Adipocyte (in vitro differentiated cells): ENCODE results near the gene GID4.

ENCODE experiments used
- DNase-seq: peaks from one replicate; pipeline ENCODE4 v3.0.0-alpha.2; 2015; ENCODE audit warnings: low read depth
- H3K27me3 ChIP-seq: replicated peaks from 2 replicates; pipeline ENCODE4 v1.7.0; 2013; ENCODE audit warnings: mild to moderate bottlenecking, low read length, moderate library complexity; ENCODE audit not compliant: control insufficient read depth, insufficient read depth
- H3K36me3 ChIP-seq: 2 replicates; pipeline ENCODE4 v1.7.0; 2013; ENCODE audit warnings: low read length, mild to moderate bottlenecking, moderate library complexity; ENCODE audit not compliant: control insufficient read depth, insufficient read depth, severe bottlenecking
- H3K4me1 ChIP-seq: 2 replicates; pipeline ENCODE4 v1.7.0; 2013; ENCODE audit warnings: mild to moderate bottlenecking, low read length, moderate library complexity; ENCODE audit not compliant: control insufficient read depth, insufficient read depth
- H3K4me3 ChIP-seq: 2 replicates; pipeline ENCODE4 v1.7.0; 2013; ENCODE audit warnings: mild to moderate bottlenecking, low read length, moderate library complexity
- H3K9ac ChIP-seq: 2 replicates; pipeline ENCODE4 v1.7.0; 2013; ENCODE audit warnings: mild to moderate bottlenecking, low read length, moderate library complexity
- H3K9me3 ChIP-seq: 2 replicates; pipeline ENCODE4 v1.7.0; 2013; ENCODE audit warnings: mild to moderate bottlenecking, low read length, moderate library complexity; ENCODE audit not compliant: control insufficient read depth

GID4 gene

GRCh38 chr17:18018411-18018921 is 20.7 kb upstream of the GID4 start:
- Histone ChIP-seq H3K27me3 (no peaks in the 10 kb centered on the region), H3K9ac (no peak overlapping the region), H3K36me3 (peaks cover 13% of the 10 kb centered on the region), H3K4me1 (peaks cover 28% of the 10 kb centered on the region), H3K4me3 (no peak overlapping the region), H3K9me3 (no peaks in the 10 kb centered on the region)
- DNase-seq = no peak

- H3K27me3 ChIP-seq = no peaks in the 10 kb centered on the region
Observed at GRCh38 chr17:18019838-18020154, 19.4 kb upstream of the GID4 start.

DNA sequence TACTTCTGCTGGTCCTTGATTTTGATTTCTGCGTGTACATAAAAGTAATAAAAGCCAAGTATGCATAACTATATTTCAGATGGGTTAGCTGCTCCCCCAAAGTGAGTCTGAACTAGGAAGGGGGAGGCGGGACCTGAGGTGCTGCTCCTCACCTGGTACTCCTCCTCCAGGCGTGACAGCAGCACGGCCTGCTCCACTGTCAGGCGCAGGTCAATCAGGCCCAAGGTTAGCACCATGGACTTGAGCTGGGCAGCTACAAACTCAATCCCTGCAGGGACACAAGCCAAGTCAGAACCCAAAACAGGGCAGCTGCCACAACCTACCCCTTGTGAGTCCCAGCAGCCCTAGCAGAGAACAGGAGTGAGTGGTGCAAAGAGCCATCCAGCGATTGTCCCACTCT is 18.2 kb upstream of the GID4 start:
- Histone ChIP-seq H3K27me3 (no peaks in the 10 kb centered on the region), H3K4me3 (no peak overlapping the region), H3K4me1 (peaks cover 29% of the 10 kb centered on the region), H3K36me3 (peaks cover 6% of the 10 kb centered on the region), H3K9me3 (no peaks in the 10 kb centered on the region), H3K9ac (no peak overlapping the region)
- no peak for DNase-seq

More at GRCh38 chr17:18019838-18020154, 19.4 kb upstream of the GID4 start:
- Histone ChIP-seq H3K36me3 (peaks cover 13% of the 10 kb centered on the region), H3K9me3 (no peaks in the 10 kb centered on the region), H3K4me3 (no peak overlapping the region), H3K9ac (no peak overlapping the region), H3K4me1 (peaks cover 20% of the 10 kb centered on the region)
- no peak for DNase-seq

- no peak for DNase-seq
- Histone ChIP-seq H3K9ac (no peak overlapping the region), H3K36me3 (peaks cover 5% of the 10 kb centered on the region)
Observed at GRCh38 chr17:18021372-18021771, 17.8 kb upstream of the GID4 start.

DNA sequence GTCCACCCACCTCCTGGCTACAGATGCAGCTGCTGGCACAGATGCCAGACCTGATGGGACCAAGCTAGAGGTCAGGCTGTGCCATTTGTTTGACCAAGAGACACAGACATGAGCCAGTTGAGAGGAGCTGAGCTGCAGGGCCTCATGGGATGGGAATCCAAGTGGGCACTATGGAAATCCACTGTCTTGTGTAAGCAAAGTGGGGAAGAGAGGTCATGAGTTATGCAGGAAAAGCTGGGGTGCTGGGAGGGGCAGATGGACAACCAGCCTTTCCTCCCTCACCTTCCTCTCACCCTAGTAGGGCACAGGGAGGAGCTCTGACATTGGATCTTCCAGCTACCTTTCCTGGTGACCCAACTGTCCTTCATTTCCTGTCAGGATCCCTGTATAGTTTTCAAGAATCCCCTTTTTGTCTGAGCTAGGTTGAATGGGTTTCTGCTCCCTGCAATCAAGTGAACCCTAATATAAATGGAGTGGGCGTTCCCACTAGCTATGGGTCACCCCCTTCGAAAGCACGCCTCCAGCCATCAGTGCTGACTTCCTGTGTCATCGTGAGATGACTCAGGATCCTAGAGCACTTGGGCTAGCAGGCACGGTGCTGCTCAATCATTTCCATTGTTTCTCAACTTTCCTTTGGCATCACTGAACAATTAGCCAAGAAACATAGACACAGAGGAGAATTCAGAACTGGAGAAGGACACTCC is 13.8 kb upstream of the GID4 start:
- DNase-seq = no peak
- no peaks in the 10 kb centered on the region for H3K9me3 ChIP-seq
- peaks cover 5% of the 10 kb centered on the region for H3K36me3 ChIP-seq
- H3K4me1 ChIP-seq = peaks cover 19% of the 10 kb centered on the region
- no peak overlapping the region for H3K9ac ChIP-seq
- no peaks in the 10 kb centered on the region for H3K27me3 ChIP-seq
- no peak overlapping the region for H3K4me3 ChIP-seq

More at GRCh38 chr17:18021372-18021771, 17.8 kb upstream of the GID4 start:
- H3K27me3 ChIP-seq = no peaks in the 10 kb centered on the region
- no peaks in the 10 kb centered on the region for H3K9me3 ChIP-seq
- H3K4me1 ChIP-seq = peaks cover 33% of the 10 kb centered on the region
- H3K4me3 ChIP-seq = no peak overlapping the region

DNA sequence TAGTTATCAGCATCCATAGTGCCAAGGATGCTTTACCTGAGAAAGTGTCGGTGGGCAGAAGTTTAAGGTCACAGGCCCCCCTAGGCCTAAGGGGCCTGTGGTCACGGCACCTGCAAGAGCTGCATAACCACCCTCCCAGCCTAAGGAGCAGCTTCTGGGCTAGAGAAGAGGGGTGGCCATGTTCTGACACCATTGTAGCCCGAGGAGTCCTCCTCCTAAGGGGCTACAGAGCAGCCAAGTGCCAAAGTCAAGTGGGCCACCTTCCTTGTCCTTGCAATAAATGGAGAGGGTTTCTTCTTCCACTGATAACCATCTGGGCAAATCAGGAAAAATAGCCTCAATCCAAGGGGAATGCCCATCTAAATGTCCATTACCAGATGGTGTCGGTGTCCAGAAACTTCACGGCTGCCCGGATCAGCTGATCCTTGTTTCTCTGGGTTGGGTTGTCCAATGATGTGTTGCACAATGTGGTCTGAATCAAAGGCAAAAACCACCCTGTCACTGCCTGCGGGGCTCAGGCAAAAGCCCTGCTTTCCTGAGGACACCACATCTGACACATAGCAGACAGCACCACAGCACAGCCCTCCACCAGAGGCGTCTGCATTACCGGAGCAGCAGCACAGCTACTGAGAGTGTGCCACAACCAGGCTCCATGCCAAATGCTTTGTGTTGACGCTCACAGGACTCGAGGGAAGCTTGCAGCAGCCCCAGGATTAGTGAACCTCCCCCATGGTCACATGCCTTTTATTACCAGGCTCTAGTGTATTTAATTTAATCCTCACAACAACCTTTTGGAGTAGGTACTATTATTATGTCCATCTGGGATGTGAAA is 13.0 kb upstream of the GID4 start:
- Histone ChIP-seq H3K4me3 (no peak overlapping the region), H3K36me3 (peaks cover under 1% of the 10 kb centered on the region), H3K27me3 (no peaks in the 10 kb centered on the region), H3K9me3 (no peaks in the 10 kb centered on the region), H3K9ac (no peak overlapping the region), H3K4me1 (peaks cover 19% of the 10 kb centered on the region)
- DNase-seq = peak; percentile 45

GRCh38 chr17:18027280-18027679 is 11.9 kb upstream of the GID4 start:
- H3K9me3 ChIP-seq = no peaks in the 10 kb centered on the region
- no peaks in the 10 kb centered on the region for H3K36me3 ChIP-seq
- H3K27me3 ChIP-seq = no peaks in the 10 kb centered on the region
- H3K4me1 ChIP-seq = peaks cover 26% of the 10 kb centered on the region
- no peak for DNase-seq
- no peak overlapping the region for H3K9ac ChIP-seq
- H3K4me3 ChIP-seq = no peak overlapping the region

- Histone ChIP-seq H3K27me3 (no peaks in the 10 kb centered on the region), H3K36me3 (no peaks in the 10 kb centered on the region), H3K9ac (no peak overlapping the region), H3K4me1 (peaks cover 29% of the 10 kb centered on the region), H3K9me3 (no peaks in the 10 kb centered on the region), H3K4me3 (no peak overlapping the region)
- DNase-seq = no peak
Observed at GRCh38 chr17:18028114-18028951, 10.9 kb upstream of the GID4 start.

DNA sequence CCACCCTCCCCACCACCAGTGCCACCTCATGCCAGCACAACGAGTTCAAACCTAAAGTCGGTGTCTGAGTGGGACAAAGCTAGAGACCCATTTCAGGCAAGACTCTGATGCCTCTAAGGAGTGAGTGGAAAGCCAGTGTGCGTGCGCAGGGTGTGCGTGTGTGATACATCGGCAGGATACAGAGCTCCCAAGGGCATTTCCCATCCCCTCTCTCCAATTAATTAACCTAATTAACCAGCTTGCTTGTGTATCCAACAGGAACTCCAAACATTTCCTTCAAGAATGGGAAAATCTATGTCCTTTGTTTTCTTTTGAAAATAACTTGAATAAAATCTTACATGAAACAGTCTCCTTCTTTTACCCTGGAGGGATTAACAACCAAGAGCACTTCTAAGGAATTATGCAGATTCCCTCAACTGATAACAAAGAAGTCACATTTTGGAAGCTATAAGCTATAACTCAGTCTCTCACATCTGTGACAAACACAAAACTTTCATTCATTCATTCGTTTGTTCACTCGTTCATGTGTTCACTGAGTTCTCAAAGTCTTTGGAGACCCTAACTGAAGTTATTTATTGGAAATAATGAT is 10.2 kb upstream of the GID4 start:
- no peak for DNase-seq
- Histone ChIP-seq H3K9me3 (no peaks in the 10 kb centered on the region), H3K36me3 (no peaks in the 10 kb centered on the region)

GRCh38 chr17:18031955-18032354 is 7.3 kb upstream of the GID4 start:
- Histone ChIP-seq H3K36me3 (no peaks in the 10 kb centered on the region), H3K9me3 (no peaks in the 10 kb centered on the region), H3K27me3 (no peaks in the 10 kb centered on the region), H3K4me1 (peaks cover 10% of the 10 kb centered on the region), H3K9ac (peak overlapping the region; percentile 18), H3K4me3 (no peak overlapping the region)
- no peak for DNase-seq

More for the DNA sequence above, 10.2 kb upstream of the GID4 start:
- Histone ChIP-seq H3K9ac (no peak overlapping the region), H3K4me1 (peaks cover 29% of the 10 kb centered on the region), H3K4me3 (no peak overlapping the region), H3K27me3 (no peaks in the 10 kb centered on the region)
